ENCODE measurements around the gene CYP19A1.

CYP19A1 gene

DNA sequence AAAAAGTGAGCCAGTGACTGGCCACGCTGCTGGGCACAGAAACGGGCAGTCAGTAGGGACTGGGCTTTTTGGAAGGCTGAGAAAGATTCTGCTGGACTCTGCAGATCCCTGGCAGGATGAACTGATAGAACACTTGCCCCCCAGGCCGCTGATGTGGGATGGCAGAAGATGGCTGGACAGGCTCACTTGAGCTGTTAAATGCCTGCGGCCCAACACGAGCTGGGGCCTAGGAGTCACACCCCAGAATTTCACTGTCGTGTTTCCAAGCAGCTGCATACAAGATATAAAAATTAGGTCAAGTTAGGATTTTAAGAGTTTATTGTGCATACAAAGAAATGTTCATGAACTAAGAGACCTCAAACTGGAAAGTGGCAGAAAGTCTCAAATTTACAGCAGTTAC is 29.9 kb upstream of the CYP19A1 start:
- TF ChIP-seq, protein P1, sequence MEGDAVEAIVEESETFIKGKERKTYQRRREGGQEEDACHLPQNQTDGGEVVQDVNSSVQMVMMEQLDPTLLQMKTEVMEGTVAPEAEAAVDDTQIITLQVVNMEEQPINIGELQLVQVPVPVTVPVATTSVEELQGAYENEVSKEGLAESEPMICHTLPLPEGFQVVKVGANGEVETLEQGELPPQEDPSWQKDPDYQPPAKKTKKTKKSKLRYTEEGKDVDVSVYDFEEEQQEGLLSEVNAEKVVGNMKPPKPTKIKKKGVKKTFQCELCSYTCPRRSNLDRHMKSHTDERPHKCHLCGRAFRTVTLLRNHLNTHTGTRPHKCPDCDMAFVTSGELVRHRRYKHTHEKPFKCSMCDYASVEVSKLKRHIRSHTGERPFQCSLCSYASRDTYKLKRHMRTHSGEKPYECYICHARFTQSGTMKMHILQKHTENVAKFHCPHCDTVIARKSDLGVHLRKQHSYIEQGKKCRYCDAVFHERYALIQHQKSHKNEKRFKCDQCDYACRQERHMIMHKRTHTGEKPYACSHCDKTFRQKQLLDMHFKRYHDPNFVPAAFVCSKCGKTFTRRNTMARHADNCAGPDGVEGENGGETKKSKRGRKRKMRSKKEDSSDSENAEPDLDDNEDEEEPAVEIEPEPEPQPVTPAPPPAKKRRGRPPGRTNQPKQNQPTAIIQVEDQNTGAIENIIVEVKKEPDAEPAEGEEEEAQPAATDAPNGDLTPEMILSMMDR (IDR thresholded peaks at IDR 0.05; ENCODE audit: insufficient read depth, low read length), result no peak
- no peak for TF ChIP-seq POLR2AphosphoS5 (IDR thresholded peaks at IDR 0.05; ENCODE audit: low read depth)
- TF ChIP-seq GABPA (IDR thresholded peaks at IDR 0.05; ENCODE audit: low read depth), result no peak
- TF ChIP-seq, protein P2, sequence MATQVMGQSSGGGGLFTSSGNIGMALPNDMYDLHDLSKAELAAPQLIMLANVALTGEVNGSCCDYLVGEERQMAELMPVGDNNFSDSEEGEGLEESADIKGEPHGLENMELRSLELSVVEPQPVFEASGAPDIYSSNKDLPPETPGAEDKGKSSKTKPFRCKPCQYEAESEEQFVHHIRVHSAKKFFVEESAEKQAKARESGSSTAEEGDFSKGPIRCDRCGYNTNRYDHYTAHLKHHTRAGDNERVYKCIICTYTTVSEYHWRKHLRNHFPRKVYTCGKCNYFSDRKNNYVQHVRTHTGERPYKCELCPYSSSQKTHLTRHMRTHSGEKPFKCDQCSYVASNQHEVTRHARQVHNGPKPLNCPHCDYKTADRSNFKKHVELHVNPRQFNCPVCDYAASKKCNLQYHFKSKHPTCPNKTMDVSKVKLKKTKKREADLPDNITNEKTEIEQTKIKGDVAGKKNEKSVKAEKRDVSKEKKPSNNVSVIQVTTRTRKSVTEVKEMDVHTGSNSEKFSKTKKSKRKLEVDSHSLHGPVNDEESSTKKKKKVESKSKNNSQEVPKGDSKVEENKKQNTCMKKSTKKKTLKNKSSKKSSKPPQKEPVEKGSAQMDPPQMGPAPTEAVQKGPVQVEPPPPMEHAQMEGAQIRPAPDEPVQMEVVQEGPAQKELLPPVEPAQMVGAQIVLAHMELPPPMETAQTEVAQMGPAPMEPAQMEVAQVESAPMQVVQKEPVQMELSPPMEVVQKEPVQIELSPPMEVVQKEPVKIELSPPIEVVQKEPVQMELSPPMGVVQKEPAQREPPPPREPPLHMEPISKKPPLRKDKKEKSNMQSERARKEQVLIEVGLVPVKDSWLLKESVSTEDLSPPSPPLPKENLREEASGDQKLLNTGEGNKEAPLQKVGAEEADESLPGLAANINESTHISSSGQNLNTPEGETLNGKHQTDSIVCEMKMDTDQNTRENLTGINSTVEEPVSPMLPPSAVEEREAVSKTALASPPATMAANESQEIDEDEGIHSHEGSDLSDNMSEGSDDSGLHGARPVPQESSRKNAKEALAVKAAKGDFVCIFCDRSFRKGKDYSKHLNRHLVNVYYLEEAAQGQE (IDR thresholded peaks at IDR 0.05; ENCODE audit: insufficient replicate concordance, low read depth), result no peak
- TF ChIP-seq SPI1 (IDR thresholded peaks at IDR 0.05; ENCODE audit: borderline replicate concordance, low read depth), result no peak
- Histone ChIP-seq H3K27me3 (ENCODE audit: insufficient read depth, poor library complexity, severe bottlenecking) (no peaks in the 10 kb centered on the region), H3K4me3 (replicated peaks; ENCODE audit: insufficient read depth, low read length) (no peak overlapping the region), H3K27ac (replicated peaks) (no peak overlapping the region)
- no peak for DNase-seq (ENCODE audit: low read depth in 1 of 2, low spot score in 1 of 2)

DNA sequence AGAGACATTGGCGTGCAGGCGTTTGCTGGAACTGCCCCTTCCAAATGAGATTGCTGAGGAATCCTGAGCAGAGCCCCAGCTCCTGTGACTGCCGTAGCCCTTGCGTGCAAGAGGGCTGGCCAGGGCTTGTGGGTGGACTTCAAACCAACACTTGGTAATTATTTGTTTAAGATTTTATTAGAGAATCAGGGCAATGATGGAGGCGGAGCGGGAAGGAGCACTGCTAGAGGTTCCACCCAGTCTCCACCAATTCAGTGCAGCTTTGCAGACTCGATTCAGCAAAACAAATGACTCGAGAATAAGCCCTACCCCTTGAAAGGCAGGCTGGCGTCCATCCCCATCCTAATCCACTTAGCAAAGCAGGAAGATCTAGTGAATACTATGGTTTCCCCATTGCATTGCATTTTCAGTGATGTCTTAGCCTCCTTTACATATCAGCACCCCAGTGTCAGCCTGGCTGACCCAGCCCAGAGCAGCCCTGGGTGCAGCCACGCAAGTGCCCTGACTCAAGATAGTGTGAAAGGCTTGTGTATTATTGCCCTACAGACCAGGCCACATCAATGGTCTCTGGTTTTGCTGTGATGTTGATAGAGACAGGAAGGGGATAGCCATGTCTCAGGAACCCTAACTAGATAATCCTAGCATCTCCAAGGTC is 29.1 kb upstream of the CYP19A1 start:
- no peak overlapping the region for H3K4me3 ChIP-seq (replicated peaks; ENCODE audit: insufficient read depth, low read length)
- DNase-seq (ENCODE audit: low read depth in 1 of 2, low spot score in 1 of 2), result no peak
- H3K27ac ChIP-seq (replicated peaks), result no peak overlapping the region
- H3K27me3 ChIP-seq (ENCODE audit: insufficient read depth, poor library complexity, severe bottlenecking), result no peaks in the 10 kb centered on the region
- TF ChIP-seq SPI1 (IDR thresholded peaks at IDR 0.05; ENCODE audit: borderline replicate concordance, low read depth) (no peak), POLR2AphosphoS5 (IDR thresholded peaks at IDR 0.05; ENCODE audit: low read depth) (no peak), GABPA (IDR thresholded peaks at IDR 0.05; ENCODE audit: low read depth) (no peak)
- TF ChIP-seq, protein P2 (IDR thresholded peaks at IDR 0.05; ENCODE audit: insufficient replicate concordance, low read depth), result no peak
- TF ChIP-seq, protein P1 (IDR thresholded peaks at IDR 0.05; ENCODE audit: insufficient read depth, low read length), result no peak

GRCh38 chr15:51366920-51367319 is 28.5 kb upstream of the CYP19A1 start:
- TF ChIP-seq GABPA (IDR thresholded peaks at IDR 0.05; ENCODE audit: low read depth) (no peak), POLR2AphosphoS5 (IDR thresholded peaks at IDR 0.05; ENCODE audit: low read depth) (no peak), SPI1 (IDR thresholded peaks at IDR 0.05; ENCODE audit: borderline replicate concordance, low read depth) (no peak)
- TF ChIP-seq, protein P1 (IDR thresholded peaks at IDR 0.05; ENCODE audit: insufficient read depth, low read length), result no peak
- TF ChIP-seq, protein P2 (IDR thresholded peaks at IDR 0.05; ENCODE audit: insufficient replicate concordance, low read depth), result no peak
- no peaks in the 10 kb centered on the region for H3K27me3 ChIP-seq (ENCODE audit: insufficient read depth, poor library complexity, severe bottlenecking)
- no peak overlapping the region for H3K27ac ChIP-seq (replicated peaks)
- DNase-seq (ENCODE audit: low read depth in 1 of 2, low spot score in 1 of 2), result peak in 1 of 2 experiments; percentile 20
- H3K4me3 ChIP-seq (replicated peaks; ENCODE audit: insufficient read depth, low read length), result no peak overlapping the region

Data from HL-60 (cell line).